Colonic mucosa (tissue), 4 donors: ENCODE data around the gene ACAP3. TPM values are rescaled to one million over a fixed set of nuclear protein-coding genes. Genes with fewer than 3 reads are reported as not detected.

Experiments used
- DNase-seq: peaks from one replicate; pipeline ENCODE4 v3.0.0-alpha.2; 2020
- H3K27ac ChIP-seq: fragments of 200-600 bp; one replicate; pipeline ENCODE4 v1.8.0; 2021
- H3K27me3 ChIP-seq: fragments of 200-600 bp; one replicate; pipeline ENCODE4 v1.8.0; 2021
- H3K36me3 ChIP-seq: fragments of 200-600 bp; one replicate; pipeline ENCODE4 v1.8.0; 2021
- H3K4me1 ChIP-seq: fragments of 200-600 bp; one replicate; pipeline ENCODE4 v1.8.0; 2021; ENCODE audit warnings: mild to moderate bottlenecking
- H3K4me3 ChIP-seq: fragments of 200-600 bp; one replicate; pipeline ENCODE4 v1.8.0; 2021
- H3K9ac ChIP-seq, 2 donors: one replicate each; pipeline ENCODE4 v1.7.0; 2013; ENCODE audit warnings: control low read depth in 2 of 2, low read depth in 2 of 2, low read length in 2 of 2
- H3K9me3 ChIP-seq: fragments of 200-600 bp; one replicate; pipeline ENCODE4 v1.8.0; 2021
- intact Hi-C: fragments of 100-400 bp; cut with DNase I; formaldehyde crosslinking; loops from one replicate; pipeline ENCODE4 v1.14.1; 2022
- total RNA-seq, 2 donors: library from RNA; stranded (reverse); fragmentation: NEBNext Ultra II Directional in 1 of 2; extraction: Animal tissue kit (Norgen Biotek cat#: 25700) in 1 of 2; gene quantifications; one replicate each; pipeline ENCODE4 v1.2.1, GENCODE V29; 2021
- TF ChIP-seq, protein P1 (sequence below): fragments of 200-600 bp; IDR thresholded peaks from one replicate; pipeline ENCODE4 v1.8.0; 2022; ENCODE audit warnings: antibody characterized with exemption, mild to moderate bottlenecking
- donor health status: healthy.
- donor health status: DM: no; HTN: no; CAD: no.
- donor health status: DM: no; HTN: no; CAD: no.

The ACAP3 gene
- total RNA-seq, 2 donors from 2014 or later = 34.1 to 68.1 TPM

DNA sequence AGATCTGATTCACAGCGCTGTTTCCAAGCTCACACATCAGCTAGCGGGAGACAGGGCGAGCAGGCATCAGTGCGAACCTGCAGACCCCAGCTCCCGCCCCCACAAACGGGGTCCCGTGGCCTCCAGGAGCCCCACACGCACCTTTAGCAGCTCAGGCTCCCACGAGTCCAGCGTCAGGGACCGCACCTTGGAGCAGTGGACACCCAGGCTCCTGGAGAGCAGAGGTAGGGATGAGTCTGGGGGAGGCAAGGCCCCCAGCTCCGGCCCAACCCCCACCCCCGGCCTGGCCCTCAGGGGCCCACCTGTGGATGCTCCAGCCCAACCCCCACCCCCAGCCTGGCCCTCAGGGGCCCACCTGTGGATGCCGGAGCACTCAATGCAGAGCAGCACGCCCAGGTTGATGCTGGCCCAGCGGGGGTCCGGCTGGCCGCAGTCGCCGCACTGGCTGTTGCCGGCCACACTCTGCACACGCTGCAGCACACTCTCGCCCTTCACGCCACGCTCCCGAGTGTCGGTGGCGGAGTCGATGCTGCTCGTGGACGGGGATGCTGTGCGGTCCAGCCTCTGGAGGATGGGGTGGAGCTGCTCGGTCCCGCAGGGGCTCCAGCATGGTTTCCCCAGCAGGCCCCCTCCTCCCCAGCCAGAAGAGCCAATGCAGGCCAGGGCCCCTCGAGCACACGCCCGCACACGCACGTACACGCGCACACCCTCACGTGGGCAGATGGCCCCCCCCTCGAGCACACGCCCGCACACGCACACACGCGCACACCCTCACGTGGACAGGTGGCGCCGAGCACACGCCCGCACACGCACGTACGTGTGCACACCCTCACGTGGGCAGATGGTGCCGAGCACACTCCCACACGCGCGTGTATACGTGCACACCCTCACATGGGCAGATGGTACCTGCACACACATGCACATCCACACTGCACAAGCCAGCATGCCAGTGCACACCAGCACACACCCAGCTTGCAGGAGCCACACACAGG, 11.4 kb downstream of the ACAP3 start:
- no peak for DNase-seq
- Histone ChIP-seq H3K4me1 (peaks cover 2% of the 10 kb centered on the region), H3K36me3 (no peaks in the 10 kb centered on the region), H3K9me3 (no peaks in the 10 kb centered on the region), H3K4me3 (no peak overlapping the region), H3K27me3 (no peaks in the 10 kb centered on the region), H3K9ac (no peak overlapping the region), H3K27ac (no peak overlapping the region)
- TF ChIP-seq, protein P1, sequence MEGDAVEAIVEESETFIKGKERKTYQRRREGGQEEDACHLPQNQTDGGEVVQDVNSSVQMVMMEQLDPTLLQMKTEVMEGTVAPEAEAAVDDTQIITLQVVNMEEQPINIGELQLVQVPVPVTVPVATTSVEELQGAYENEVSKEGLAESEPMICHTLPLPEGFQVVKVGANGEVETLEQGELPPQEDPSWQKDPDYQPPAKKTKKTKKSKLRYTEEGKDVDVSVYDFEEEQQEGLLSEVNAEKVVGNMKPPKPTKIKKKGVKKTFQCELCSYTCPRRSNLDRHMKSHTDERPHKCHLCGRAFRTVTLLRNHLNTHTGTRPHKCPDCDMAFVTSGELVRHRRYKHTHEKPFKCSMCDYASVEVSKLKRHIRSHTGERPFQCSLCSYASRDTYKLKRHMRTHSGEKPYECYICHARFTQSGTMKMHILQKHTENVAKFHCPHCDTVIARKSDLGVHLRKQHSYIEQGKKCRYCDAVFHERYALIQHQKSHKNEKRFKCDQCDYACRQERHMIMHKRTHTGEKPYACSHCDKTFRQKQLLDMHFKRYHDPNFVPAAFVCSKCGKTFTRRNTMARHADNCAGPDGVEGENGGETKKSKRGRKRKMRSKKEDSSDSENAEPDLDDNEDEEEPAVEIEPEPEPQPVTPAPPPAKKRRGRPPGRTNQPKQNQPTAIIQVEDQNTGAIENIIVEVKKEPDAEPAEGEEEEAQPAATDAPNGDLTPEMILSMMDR = no peak
- intact Hi-C loops = loop anchor here (10.0 kb wide), 1 partner anchor 312 kb away; the partner anchor contains the start of gene PERM1

DNA sequence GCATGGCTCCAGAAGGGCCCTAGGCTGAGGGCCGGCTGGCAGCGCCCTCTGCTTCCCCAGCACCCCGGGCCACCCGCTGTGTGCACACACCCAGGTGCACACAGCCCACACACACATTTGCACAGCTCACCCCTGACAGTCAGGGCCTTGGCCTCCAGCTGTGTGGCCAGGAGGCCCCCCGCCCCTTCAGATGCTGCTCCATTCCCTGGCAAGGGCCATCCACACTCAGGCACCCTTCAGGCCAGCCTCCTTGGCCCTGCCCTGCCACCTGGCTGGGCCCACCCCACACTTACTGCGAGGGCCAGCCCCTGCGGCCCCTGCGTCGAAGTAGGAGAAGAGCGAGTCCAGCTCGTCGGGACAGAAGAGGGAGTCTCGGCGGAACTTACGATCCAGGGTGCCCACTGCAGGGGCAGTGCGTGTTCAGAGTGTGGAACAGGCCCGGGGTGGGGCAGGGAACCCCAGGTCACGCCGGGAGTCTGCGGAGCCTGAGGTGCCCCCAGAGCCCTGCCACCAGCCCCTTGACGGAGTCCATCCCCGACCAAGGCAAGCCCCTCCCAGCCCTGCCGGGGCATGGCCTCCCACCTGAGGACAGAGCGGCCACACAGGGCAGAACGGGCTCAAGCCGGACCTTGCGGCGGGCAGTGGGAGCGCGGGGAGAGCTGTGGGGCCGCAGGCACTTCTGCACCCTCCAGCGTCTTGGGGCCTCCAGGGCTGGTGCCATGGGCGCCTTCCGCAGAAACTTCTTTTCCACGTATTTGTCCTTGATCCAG, 12.4 kb downstream of the ACAP3 start:
- intact Hi-C loops = loop anchor here (10.0 kb wide), 1 partner anchor 311 kb away; the partner anchor contains the start of gene PERM1
- H3K4me3 ChIP-seq = no peak overlapping the region
- no peaks in the 10 kb centered on the region for H3K27me3 ChIP-seq
- no peaks in the 10 kb centered on the region for H3K9me3 ChIP-seq
- no peak overlapping the region for H3K9ac ChIP-seq
- no peaks in the 10 kb centered on the region for H3K36me3 ChIP-seq
- no peak overlapping the region for H3K27ac ChIP-seq
- H3K4me1 ChIP-seq = peaks cover 6% of the 10 kb centered on the region
- TF ChIP-seq, protein P1 = no peak
- no peak for DNase-seq

DNA sequence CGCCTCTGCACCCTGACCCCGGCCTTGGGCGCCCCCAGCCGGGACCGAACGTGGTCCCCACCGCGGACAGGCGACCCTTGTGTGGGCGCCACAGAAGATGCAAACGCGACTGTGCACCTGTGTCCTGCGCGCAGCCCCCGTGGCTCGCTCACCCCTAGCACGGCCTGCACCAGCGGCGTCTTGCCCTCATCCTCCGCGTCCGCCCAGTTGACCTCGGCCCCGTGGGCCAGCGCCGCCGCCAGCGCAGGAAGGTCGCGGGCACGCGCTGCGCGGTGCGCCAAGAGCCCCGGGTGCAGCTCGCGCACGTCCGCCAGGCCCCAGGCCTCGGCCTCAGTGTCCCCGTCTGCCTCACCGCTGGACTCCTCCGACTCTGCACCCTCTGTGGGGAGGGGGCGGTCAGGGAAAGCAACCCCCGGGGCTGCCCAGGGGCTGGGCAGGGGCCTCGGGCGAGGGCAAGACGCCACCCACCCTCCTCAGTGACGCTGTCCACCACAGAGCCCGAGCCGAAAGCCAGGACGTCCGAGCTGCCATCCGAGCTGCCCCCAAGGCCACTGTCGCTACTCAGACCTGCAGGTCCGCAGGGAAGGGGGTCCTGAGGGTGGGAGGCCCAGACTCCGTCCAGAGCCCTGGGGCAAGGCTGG, 13.4 kb downstream of the ACAP3 start:
- intact Hi-C loops = loop anchor here (5.0 to 10.0 kb wide), 2 partner anchors 172 to 310 kb away; partner anchors contain the start of gene PERM1
- H3K27me3 ChIP-seq = no peaks in the 10 kb centered on the region
- peaks cover 6% of the 10 kb centered on the region for H3K4me1 ChIP-seq
- TF ChIP-seq, protein P1 = no peak
- H3K27ac ChIP-seq = no peak overlapping the region
- no peak overlapping the region for H3K9ac ChIP-seq
- no peak overlapping the region for H3K4me3 ChIP-seq
- no peak for DNase-seq
- no peaks in the 10 kb centered on the region for H3K36me3 ChIP-seq
- H3K9me3 ChIP-seq = no peaks in the 10 kb centered on the region

DNA sequence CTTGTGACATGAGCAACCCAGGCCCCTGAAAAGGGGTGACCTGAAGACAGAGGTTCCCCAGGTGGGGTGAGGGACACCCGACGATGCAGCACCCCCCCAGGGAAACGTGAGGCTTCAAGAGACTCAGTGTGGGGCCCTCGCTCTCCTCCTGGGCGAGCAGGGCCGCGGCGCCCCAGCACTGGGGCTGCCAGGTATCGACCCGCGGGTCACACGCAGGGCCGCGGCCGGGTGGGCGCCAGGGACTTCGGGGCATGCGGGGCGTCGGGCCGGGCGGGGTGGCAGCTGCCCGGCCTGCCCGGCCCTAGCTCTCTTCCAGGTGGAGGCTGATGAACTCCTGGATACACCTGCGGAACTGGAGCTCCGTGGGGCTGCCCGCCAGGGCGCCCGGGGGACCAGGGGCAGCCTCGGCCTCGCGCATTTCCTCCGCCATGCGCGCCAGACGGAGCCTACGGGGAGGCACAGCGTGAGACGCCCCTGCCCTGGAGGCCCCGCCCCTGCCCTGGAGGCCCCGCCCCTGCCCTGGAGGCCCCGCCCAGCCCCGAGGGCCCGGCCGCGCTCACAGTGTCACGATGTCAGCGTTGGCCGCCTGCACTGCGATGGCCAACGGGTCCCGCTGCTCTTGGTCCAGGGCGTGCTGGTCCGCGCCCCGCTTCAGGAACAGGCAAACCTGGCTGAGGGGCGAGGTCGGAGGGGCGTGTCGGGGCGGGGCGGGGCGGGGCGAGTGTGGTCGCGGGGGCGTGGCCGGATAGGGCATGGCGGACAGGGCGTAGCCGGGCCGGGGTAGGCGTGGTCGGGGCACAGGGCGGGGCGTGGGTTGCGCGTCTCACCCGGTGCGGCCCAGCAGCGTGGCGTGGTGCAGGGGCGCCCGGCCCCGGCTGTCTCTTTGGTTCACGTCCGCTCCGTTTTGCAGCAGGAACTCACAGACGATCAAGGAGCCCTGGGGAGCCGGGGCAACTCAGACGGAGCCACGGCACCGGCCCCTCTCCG, 14.2 kb downstream of the ACAP3 start:
- H3K27ac ChIP-seq = no peak overlapping the region
- intact Hi-C loops = loop anchor here (5.0 to 10.0 kb wide), 2 partner anchors 171 to 309 kb away; partner anchors contain the start of gene PERM1
- H3K9ac ChIP-seq = no peak overlapping the region
- TF ChIP-seq, protein P1 = no peak
- H3K4me3 ChIP-seq = no peak overlapping the region
- H3K4me1 ChIP-seq = peaks cover 6% of the 10 kb centered on the region
- H3K36me3 ChIP-seq = no peaks in the 10 kb centered on the region
- no peaks in the 10 kb centered on the region for H3K9me3 ChIP-seq
- DNase-seq = no peak
- H3K27me3 ChIP-seq = no peaks in the 10 kb centered on the region
